SK-N-SH (cell line): Measurements from ENCODE around the gene C11orf65.

ENCODE experiments used
- CHD2 ChIP-seq: fragments of 150-350 bp; IDR thresholded peaks from 2 replicates; pipeline ENCODE4 v1.6.1; 2018; ENCODE audit warnings: low read length; ENCODE audit not compliant: partially characterized antibody
- CTCF ChIP-seq: fragments of 200-600 bp; sonication (generic); IDR thresholded peaks from 2 replicates; pipeline ENCODE4 v1.6.1; 2017; ENCODE audit warnings: antibody characterized with exemption, mild to moderate bottlenecking, moderate library complexity
- FOXJ3 ChIP-seq: sonication (generic); formaldehyde crosslinking; IDR thresholded peaks from 2 replicates; pipeline ENCODE4 v1.5.1; 2020; ENCODE audit warnings: mild to moderate bottlenecking, missing genetic modification reagents
- FOXM1 ChIP-seq: IDR thresholded peaks from 2 replicates; pipeline ENCODE4 v1.4.0; 2012; ENCODE audit warnings: low read depth, mild to moderate bottlenecking
- NRF1 ChIP-seq: IDR thresholded peaks from 2 replicates; pipeline ENCODE4 v1.6.1; 2012; ENCODE audit warnings: low read depth, mild to moderate bottlenecking, low read length
- POLR2AphosphoS5 ChIP-seq: IDR thresholded peaks from 2 replicates; pipeline ENCODE4 v1.6.1; 2012; ENCODE audit warnings: low read depth, low read length
- RAD21 ChIP-seq: IDR thresholded peaks from 2 replicates; pipeline ENCODE4 v1.6.1; 2012; ENCODE audit warnings: mild to moderate bottlenecking, low read length
- TAF1 ChIP-seq: IDR thresholded peaks from 2 replicates; pipeline ENCODE4 v1.6.1; 2012; ENCODE audit warnings: low read depth, mild to moderate bottlenecking, low read length, moderate library complexity, borderline replicate concordance
- USF1 ChIP-seq: IDR thresholded peaks from 2 replicates; pipeline ENCODE4 v1.4.0; 2012; ENCODE audit warnings: low read depth, borderline replicate concordance
- TF ChIP-seq, protein P1 (sequence below): fragments of 150-350 bp; IDR thresholded peaks from 2 replicates; pipeline ENCODE4 v1.6.1; 2017; ENCODE audit warnings: antibody characterized with exemption, low read length, low read depth, borderline replicate concordance
- TF ChIP-seq, protein P2 (sequence below): fragments of 150-350 bp; IDR thresholded peaks from 2 replicates; pipeline ENCODE4 v1.6.1; 2016; ENCODE audit warnings: mild to moderate bottlenecking, low read depth, low read length

GRCh38 chr11:108388576-108388975, 78.8 kb downstream of the C11orf65 start:
- no peak for TF ChIP-seq POLR2AphosphoS5
- TF ChIP-seq, protein P1, sequence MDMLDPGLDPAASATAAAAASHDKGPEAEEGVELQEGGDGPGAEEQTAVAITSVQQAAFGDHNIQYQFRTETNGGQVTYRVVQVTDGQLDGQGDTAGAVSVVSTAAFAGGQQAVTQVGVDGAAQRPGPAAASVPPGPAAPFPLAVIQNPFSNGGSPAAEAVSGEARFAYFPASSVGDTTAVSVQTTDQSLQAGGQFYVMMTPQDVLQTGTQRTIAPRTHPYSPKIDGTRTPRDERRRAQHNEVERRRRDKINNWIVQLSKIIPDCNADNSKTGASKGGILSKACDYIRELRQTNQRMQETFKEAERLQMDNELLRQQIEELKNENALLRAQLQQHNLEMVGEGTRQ = no peak
- TF ChIP-seq CTCF = no peak
- no peak for TF ChIP-seq NRF1
- TF ChIP-seq USF1 = no peak
- TF ChIP-seq TAF1 = no peak
- TF ChIP-seq, protein P2, sequence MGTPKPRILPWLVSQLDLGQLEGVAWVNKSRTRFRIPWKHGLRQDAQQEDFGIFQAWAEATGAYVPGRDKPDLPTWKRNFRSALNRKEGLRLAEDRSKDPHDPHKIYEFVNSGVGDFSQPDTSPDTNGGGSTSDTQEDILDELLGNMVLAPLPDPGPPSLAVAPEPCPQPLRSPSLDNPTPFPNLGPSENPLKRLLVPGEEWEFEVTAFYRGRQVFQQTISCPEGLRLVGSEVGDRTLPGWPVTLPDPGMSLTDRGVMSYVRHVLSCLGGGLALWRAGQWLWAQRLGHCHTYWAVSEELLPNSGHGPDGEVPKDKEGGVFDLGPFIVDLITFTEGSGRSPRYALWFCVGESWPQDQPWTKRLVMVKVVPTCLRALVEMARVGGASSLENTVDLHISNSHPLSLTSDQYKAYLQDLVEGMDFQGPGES = no peak
- no peak for TF ChIP-seq FOXM1
- TF ChIP-seq FOXJ3 (CRISPR knock-in tag) = no peak
- TF ChIP-seq RAD21 = no peak
- no peak for TF ChIP-seq CHD2
